Skeletal muscle satellite cell (primary cell): ENCODE data around the gene ZIC2.
A peak's percentile ranks its signal among the peaks of the same experiment; 100 is the strongest.

Source experiments
- H3K27me3 ChIP-seq: 2 replicates; pipeline ENCODE4 v1.7.0; 2013; ENCODE audit warnings: low read length; ENCODE audit not compliant: control insufficient read depth, insufficient read depth
- H3K36me3 ChIP-seq: 2 replicates; pipeline ENCODE4 v1.7.0; 2013; ENCODE audit warnings: mild to moderate bottlenecking, control low read depth, low read length; ENCODE audit not compliant: insufficient read depth
- H3K4me1 ChIP-seq: 2 replicates; pipeline ENCODE4 v1.7.0; 2013; ENCODE audit warnings: low read length; ENCODE audit not compliant: control insufficient read depth, insufficient read depth
- H3K4me2 ChIP-seq: 2 replicates; pipeline ENCODE4 v1.7.0; 2013; ENCODE audit warnings: mild to moderate bottlenecking, low read length
- H3K4me3 ChIP-seq: 2 replicates; pipeline ENCODE4 v1.7.0; 2013; ENCODE audit warnings: low read length
- H3K9ac ChIP-seq: 2 replicates; pipeline ENCODE4 v1.7.0; 2013; ENCODE audit warnings: mild to moderate bottlenecking, low read depth, low read length, moderate library complexity
- H3K9me3 ChIP-seq: replicated peaks from 2 replicates; pipeline ENCODE4 v1.7.0; 2013; ENCODE audit warnings: mild to moderate bottlenecking, control low read depth, low read length

ZIC2 gene

GRCh38 chr13:99977334-99977911, 4.2 kb upstream of the ZIC2 start:
- Histone ChIP-seq H3K4me1 (peaks cover 9% of the 10 kb centered on the region), H3K4me3 (no peak overlapping the region), H3K36me3 (no peaks in the 10 kb centered on the region), H3K9me3 (peaks cover 4% of the 10 kb centered on the region), H3K27me3 (peaks cover 85% of the 10 kb centered on the region), H3K9ac (no peak overlapping the region), H3K4me2 (no peak overlapping the region)

- H3K27me3 ChIP-seq = peaks cover 85% of the 10 kb centered on the region
- H3K4me1 ChIP-seq = peaks cover 9% of the 10 kb centered on the region
- H3K4me2 ChIP-seq = no peak overlapping the region
- no peak overlapping the region for H3K4me3 ChIP-seq
- H3K9ac ChIP-seq = no peak overlapping the region
- no peaks in the 10 kb centered on the region for H3K36me3 ChIP-seq
- peaks cover 3% of the 10 kb centered on the region for H3K9me3 ChIP-seq
These were observed 3.4 kb upstream of the ZIC2 start for GRCh38 chr13:99977912-99978798.

GRCh38 chr13:99978799-99979452, 2.7 kb upstream of the ZIC2 start:
- peaks cover 9% of the 10 kb centered on the region for H3K4me1 ChIP-seq
- H3K9me3 ChIP-seq = peaks cover 3% of the 10 kb centered on the region
- no peaks in the 10 kb centered on the region for H3K36me3 ChIP-seq
- H3K4me3 ChIP-seq = no peak overlapping the region
- peak overlapping the region; percentile 95 for H3K4me2 ChIP-seq
- H3K9ac ChIP-seq = no peak overlapping the region
- H3K27me3 ChIP-seq = peaks cover 85% of the 10 kb centered on the region

- Histone ChIP-seq H3K4me1 (peaks cover 9% of the 10 kb centered on the region), H3K27me3 (peaks cover 85% of the 10 kb centered on the region), H3K4me3 (peak overlapping the region; percentile 70), H3K9ac (no peak overlapping the region), H3K9me3 (peaks cover 3% of the 10 kb centered on the region), H3K4me2 (peak overlapping the region; percentile 95), H3K36me3 (no peaks in the 10 kb centered on the region)
These were observed 2.0 kb upstream of the ZIC2 start for GRCh38 chr13:99979453-99980200.

- peaks cover 84% of the 10 kb centered on the region for H3K27me3 ChIP-seq
- peaks cover 3% of the 10 kb centered on the region for H3K9me3 ChIP-seq
These were observed 1.3 kb upstream of the ZIC2 start for GRCh38 chr13:99980201-99980823.

GRCh38 chr13:99980824-99981734, 505 bp upstream of the ZIC2 start:
- Histone ChIP-seq H3K27me3 (peaks cover 80% of the 10 kb centered on the region), H3K36me3 (no peaks in the 10 kb centered on the region), H3K4me2 (peak overlapping the region; percentile 90), H3K4me1 (peaks cover 9% of the 10 kb centered on the region), H3K9ac (no peak overlapping the region), H3K4me3 (peak overlapping the region; percentile 62), H3K9me3 (peaks cover 1% of the 10 kb centered on the region)

More at GRCh38 chr13:99980201-99980823, 1.3 kb upstream of the ZIC2 start:
- Histone ChIP-seq H3K4me1 (peaks cover 9% of the 10 kb centered on the region), H3K36me3 (no peaks in the 10 kb centered on the region), H3K9ac (no peak overlapping the region), H3K4me2 (peak overlapping the region; percentile 95), H3K4me3 (peak overlapping the region; percentile 70)

GRCh38 chr13:99982036-99982730, 599 bp downstream of the ZIC2 start:
- Histone ChIP-seq H3K4me2 (peak overlapping the region; percentile 90), H3K4me3 (peak overlapping the region; percentile 62), H3K4me1 (peaks cover 9% of the 10 kb centered on the region), H3K9ac (no peak overlapping the region), H3K9me3 (no peaks in the 10 kb centered on the region), H3K27me3 (peaks cover 80% of the 10 kb centered on the region), H3K36me3 (no peaks in the 10 kb centered on the region)

GRCh38 chr13:99982731-99983498, 1.3 kb downstream of the ZIC2 start:
- Histone ChIP-seq H3K36me3 (no peaks in the 10 kb centered on the region), H3K9ac (no peak overlapping the region), H3K4me1 (peaks cover 9% of the 10 kb centered on the region), H3K4me3 (no peak overlapping the region), H3K27me3 (peaks cover 80% of the 10 kb centered on the region), H3K9me3 (no peaks in the 10 kb centered on the region), H3K4me2 (no peak overlapping the region)

- H3K36me3 ChIP-seq = no peaks in the 10 kb centered on the region
- peaks cover 9% of the 10 kb centered on the region for H3K4me1 ChIP-seq
- no peak overlapping the region for H3K9ac ChIP-seq
- no peak overlapping the region for H3K4me3 ChIP-seq
- no peak overlapping the region for H3K4me2 ChIP-seq
- H3K27me3 ChIP-seq = peaks cover 80% of the 10 kb centered on the region
- no peaks in the 10 kb centered on the region for H3K9me3 ChIP-seq
These were observed 2.2 kb downstream of the ZIC2 start for GRCh38 chr13:99983499-99984401.
